ENCODE results near the gene TAF5L. TPM values are rescaled to one million over a fixed set of nuclear protein-coding genes. Genes with fewer than 3 reads are reported as not detected.

Gene TAF5L
- total and polyA plus RNA-seq, 10 of the 15 experiments (the other 5 are each of a cell fraction or from before 2014, with no cell fraction given): 1.1 to 26.2 (median 19.1) TPM

- no peaks in the 10 kb centered on the region for H3K9me3 ChIP-seq (replicated peaks; ENCODE audit: control insufficient read depth, insufficient read depth, low read length)
- SMC1A ChIA-PET (ENCODE audit: uncharacterized antibody, unreplicated experiment): interaction anchor here (0.6 to 1.0 kb wide), 3 partner anchors 24 to 69 kb away, joined by 3 read pairs; no protein-coding TSS in a partner anchor
- H4K20me1 ChIP-seq (ENCODE audit: control insufficient read depth, insufficient read depth): no peaks in the 10 kb centered on the region; the same call in 1 of the 2 replicates
- H3K27ac ChIP-seq (ENCODE audit: control insufficient read depth, insufficient read depth): no peak overlapping the region
- H3K4me2 ChIP-seq (ENCODE audit: control insufficient read depth, insufficient read depth): peak overlapping the region; percentile 30; the same call in 1 of the 2 replicates
- H3K4me1 ChIP-seq (ENCODE audit: control insufficient read depth, insufficient read depth, low read length): no peaks in the 10 kb centered on the region; the same call in 1 of the 2 replicates
- peaks cover 40% of the 10 kb centered on the region for H3K79me2 ChIP-seq (ENCODE audit: control insufficient read depth, insufficient read depth, low read length)
- RAD21 ChIA-PET (ENCODE audit: unreplicated experiment): interaction anchor here (0.6 to 1.0 kb wide), 2 partner anchors 24 to 87 kb away, joined by 3 to 4 read pairs; no protein-coding TSS in a partner anchor
- no peak for DNase-seq (ENCODE audit: low read depth, low spot score)
- in situ Hi-C loops (cut with MboI): no loop called here
- no peak for ATAC-seq
- POLR2A ChIA-PET: no interaction called here
- CTCF ChIA-PET: interaction anchor here (0.6 to 1.3 kb wide), 5 partner anchors 28 to 284 kb away, joined by 3 to 5 read pairs (median 3); partner anchors contain the start of genes NUP133 and RAB4A
- H3K36me3 ChIP-seq (ENCODE audit: control insufficient read depth in 2 of 2, insufficient read depth in 2 of 2, low read length in 1 of 2): no peaks in the 10 kb centered on the region
- intact Hi-C loops (cut with micrococcal nuclease; ENCODE audit: unreplicated experiment): loop anchor here (10.0 kb wide), 1 partner anchor 520 kb away; no protein-coding TSS in a partner anchor
- no peak overlapping the region for H3K9ac ChIP-seq (ENCODE audit: control insufficient read depth, insufficient read depth, low read length)
- H2AFZ ChIP-seq (ENCODE audit: control insufficient read depth, low read depth, low read length): no peak overlapping the region
- FAIRE-seq: no peak
- H3K27me3 ChIP-seq (replicated peaks in 1 of 2; ENCODE audit: control insufficient read depth in 2 of 2, insufficient read depth in 2 of 2, low read length in 1 of 2): no peaks in the 10 kb centered on the region
- no TSS peak for BruUV-seq (replicated peaks)
- no peak overlapping the region for H3K4me3 ChIP-seq
- 90% methylated on average over 10 of the region's 10 CpGs for WGBS (ENCODE audit: insufficient coverage, insufficient replicate concordance, low lambda C conversion rate, missing lambda C conversion rate)
- TF ChIP-seq ZNF217 (IDR thresholded peaks at IDR 0.05): no peak
- TF ChIP-seq WRNIP1 (IDR thresholded peaks at IDR 0.05; ENCODE audit: borderline replicate concordance, low read depth, low read length): no peak
- TF ChIP-seq PAX5 (IDR thresholded peaks at IDR 0.05; ENCODE audit: borderline replicate concordance, low read depth, low read length): no peak
- TF ChIP-seq, protein P1, sequence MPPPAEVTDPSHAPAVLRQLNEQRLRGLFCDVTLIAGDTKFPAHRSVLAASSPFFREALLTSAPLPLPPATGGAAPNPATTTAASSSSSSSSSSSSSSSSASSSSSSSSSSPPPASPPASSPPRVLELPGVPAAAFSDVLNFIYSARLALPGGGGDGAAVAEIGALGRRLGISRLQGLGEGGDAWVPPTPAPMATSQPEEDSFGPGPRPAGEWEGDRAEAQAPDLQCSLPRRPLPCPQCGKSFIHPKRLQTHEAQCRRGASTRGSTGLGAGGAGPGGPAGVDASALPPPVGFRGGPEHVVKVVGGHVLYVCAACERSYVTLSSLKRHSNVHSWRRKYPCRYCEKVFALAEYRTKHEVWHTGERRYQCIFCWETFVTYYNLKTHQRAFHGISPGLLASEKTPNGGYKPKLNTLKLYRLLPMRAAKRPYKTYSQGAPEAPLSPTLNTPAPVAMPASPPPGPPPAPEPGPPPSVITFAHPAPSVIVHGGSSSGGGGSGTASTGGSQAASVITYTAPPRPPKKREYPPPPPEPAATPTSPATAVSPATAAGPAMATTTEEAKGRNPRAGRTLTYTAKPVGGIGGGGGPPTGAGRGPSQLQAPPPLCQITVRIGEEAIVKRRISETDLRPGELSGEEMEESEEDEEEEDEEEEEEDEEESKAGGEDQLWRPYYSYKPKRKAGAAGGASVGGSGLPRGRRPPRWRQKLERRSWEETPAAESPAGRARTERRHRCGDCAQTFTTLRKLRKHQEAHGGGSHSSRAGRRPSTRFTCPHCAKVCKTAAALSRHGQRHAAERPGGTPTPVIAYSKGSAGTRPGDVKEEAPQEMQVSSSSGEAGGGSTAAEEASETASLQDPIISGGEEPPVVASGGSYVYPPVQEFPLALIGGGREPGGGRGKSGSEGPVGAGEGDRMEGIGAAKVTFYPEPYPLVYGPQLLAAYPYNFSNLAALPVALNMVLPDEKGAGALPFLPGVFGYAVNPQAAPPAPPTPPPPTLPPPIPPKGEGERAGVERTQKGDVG (CRISPR knock-in tag; IDR thresholded peaks at IDR 0.05): no peak
- no peak for TF ChIP-seq ZNF207 (IDR thresholded peaks at IDR 0.05; ENCODE audit: borderline replicate concordance)
- TF ChIP-seq GABPA (IDR thresholded peaks at IDR 0.05; ENCODE audit: low read depth): no peak
- no peak for TF ChIP-seq EP300 (IDR thresholded peaks at IDR 0.05; ENCODE audit: borderline replicate concordance in 1 of 2, control insufficient read depth in 1 of 2, low read depth in 2 of 2, low read length in 2 of 2)
- no peak for TF ChIP-seq LARP7 (IDR thresholded peaks at IDR 0.05)
- no peak for TF ChIP-seq RFX5 (IDR thresholded peaks at IDR 0.05; ENCODE audit: low read depth, low read length)
- no peak for TF ChIP-seq JUNB (IDR thresholded peaks at IDR 0.05)
- TF ChIP-seq, protein P2, sequence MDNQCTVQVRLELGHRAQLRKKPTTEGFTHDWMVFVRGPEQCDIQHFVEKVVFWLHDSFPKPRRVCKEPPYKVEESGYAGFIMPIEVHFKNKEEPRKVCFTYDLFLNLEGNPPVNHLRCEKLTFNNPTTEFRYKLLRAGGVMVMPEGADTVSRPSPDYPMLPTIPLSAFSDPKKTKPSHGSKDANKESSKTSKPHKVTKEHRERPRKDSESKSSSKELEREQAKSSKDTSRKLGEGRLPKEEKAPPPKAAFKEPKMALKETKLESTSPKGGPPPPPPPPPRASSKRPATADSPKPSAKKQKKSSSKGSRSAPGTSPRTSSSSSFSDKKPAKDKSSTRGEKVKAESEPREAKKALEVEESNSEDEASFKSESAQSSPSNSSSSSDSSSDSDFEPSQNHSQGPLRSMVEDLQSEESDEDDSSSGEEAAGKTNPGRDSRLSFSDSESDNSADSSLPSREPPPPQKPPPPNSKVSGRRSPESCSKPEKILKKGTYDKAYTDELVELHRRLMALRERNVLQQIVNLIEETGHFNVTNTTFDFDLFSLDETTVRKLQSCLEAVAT (IDR thresholded peaks at IDR 0.05): no peak
- no peak for TF ChIP-seq NBN (IDR thresholded peaks at IDR 0.05)
- TF ChIP-seq ZNF592 (IDR thresholded peaks at IDR 0.05): no peak
- no peak for TF ChIP-seq HDGF (IDR thresholded peaks at IDR 0.05)
- TF ChIP-seq SRF (IDR thresholded peaks at IDR 0.05; ENCODE audit: low read depth in 2 of 2, low read length in 2 of 2): no peak
These were observed 70.9 kb downstream of the TAF5L start for GRCh38 chr1:229554886-229555621.

Measured in GM12878 (cell line).